GM18526 (cell line): ENCODE results near the gene NFATC1.

Experiments used
- POLR2A ChIP-seq: IDR thresholded peaks from 3 replicates; pipeline ENCODE4 v1.6.1; 2011; ENCODE audit not compliant: insufficient read length; ENCODE audit errors: extremely low read depth

Gene NFATC1

GRCh38 chr18:79511671-79512301 lies 116.1 kb downstream of the NFATC1 start:
- TF ChIP-seq POLR2A, result no peak

- no peak for TF ChIP-seq POLR2A
Measured at GRCh38 chr18:79512461-79513380, 117.0 kb downstream of the NFATC1 start.

DNA sequence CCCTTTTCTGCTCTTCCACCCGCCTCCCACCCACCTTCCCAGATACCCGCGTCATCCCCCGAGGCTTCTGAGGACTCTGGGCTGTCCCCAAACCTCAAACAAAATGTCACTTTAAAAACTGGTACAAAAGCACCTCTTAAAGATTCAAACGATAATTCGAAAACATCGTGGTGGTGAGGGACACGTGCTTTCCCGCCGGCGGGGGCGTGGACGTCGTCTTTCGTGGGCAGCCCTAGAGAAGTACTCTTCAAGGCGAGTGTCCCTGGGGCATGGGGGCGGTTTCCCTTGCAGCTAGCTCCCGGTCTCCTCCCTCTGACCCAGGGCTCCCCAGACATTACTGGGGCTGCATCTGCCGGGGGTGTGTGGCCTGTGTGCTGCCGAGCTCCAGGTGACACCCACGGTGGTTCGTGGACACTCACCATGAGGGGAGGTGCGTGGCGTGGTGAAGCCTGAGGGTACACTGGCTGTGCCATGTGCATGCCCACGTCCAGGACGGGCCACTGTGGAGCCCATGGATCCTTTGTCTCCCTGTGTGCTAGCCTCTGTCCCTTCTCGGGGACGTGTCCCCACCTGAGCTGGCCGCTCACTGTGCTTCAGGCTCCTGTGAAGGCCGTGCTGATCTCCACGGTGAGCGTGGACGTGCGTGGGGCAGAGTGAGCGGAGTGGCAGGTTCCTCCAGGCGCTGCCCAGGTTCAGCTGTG lies 117.8 kb downstream of the NFATC1 start:
- TF ChIP-seq POLR2A, result no peak

- no peak for TF ChIP-seq POLR2A
Measured at GRCh38 chr18:79515331-79515730, 119.6 kb downstream of the NFATC1 start.

- no peak for TF ChIP-seq POLR2A
Measured at GRCh38 chr18:79515944-79516351, 120.2 kb downstream of the NFATC1 start.

- TF ChIP-seq POLR2A, result no peak
Measured at GRCh38 chr18:79516441-79516931, 120.8 kb downstream of the NFATC1 start.

DNA sequence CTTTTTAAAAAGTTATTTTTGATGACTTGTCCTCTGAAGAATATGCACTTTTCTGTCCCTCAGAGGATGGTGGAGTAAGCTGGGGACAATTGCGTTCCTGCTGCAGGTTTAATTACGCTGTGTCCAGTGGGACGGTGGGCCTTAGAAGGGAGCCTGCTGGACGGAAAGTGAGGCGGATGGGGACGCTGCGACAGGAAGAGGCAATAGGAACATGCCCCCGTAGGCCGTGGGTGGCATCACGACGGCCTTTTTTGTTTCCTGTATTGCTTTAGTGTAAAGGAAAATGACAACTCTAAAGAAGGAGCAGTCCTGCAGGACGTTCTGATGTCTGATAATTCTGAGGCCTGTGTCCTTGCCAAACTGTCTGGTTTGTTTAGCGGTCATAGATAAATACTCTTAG lies 121.6 kb downstream of the NFATC1 start:
- no peak for TF ChIP-seq POLR2A

DNA sequence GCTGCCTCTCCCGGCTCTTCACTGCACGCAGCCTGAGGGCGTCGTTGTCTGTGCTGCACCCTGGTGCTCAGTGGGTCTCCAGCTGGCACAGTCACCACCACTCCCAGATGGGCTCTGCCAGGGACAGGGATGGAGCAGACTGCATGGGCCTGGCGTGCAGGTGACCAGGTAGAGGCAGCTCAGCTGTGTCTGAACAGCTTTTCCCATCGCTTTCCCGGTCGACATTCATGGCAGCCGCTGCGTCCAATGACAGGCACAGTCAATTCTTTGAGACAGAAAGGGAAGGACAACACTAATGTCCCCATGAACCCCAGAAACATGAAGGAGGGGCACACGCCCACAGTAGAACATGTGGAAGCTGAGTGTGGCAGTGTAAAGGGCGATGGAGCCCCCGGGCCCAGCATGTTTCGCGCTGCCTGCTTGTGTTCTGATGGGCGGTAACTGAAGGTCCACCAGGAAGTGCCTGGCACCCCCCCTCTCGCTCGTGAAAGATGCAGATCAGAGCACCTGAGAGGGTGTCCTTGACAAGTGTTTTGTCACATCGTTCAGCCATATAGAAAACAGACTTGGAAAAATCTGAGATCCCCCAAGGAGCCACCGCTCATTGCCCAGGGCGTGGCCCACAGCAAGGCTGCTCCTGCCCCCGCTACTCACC lies 122.4 kb downstream of the NFATC1 start:
- no peak for TF ChIP-seq POLR2A

DNA sequence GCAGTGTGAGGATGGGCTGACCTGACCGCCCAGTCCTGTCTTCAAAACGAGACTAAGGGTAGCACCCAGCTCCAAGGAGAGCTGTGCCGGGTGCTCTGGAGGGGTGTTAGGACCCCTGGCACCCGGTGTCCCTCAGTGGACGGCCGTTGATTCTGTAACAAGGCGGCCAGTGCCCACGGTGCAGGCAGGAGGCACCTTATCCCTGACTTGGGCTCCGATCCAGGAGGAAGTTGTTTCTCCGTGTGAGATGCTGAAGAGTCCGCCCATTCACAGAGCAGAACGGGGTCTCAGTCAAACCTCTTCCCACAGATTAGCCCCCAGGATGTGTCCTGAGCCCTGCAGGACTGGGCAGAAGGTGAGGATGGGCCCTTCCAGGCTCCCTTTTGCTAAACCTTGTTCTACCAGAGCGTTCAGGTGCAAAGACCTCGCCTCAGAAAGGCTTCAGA lies 123.0 kb downstream of the NFATC1 start:
- no peak for TF ChIP-seq POLR2A

DNA sequence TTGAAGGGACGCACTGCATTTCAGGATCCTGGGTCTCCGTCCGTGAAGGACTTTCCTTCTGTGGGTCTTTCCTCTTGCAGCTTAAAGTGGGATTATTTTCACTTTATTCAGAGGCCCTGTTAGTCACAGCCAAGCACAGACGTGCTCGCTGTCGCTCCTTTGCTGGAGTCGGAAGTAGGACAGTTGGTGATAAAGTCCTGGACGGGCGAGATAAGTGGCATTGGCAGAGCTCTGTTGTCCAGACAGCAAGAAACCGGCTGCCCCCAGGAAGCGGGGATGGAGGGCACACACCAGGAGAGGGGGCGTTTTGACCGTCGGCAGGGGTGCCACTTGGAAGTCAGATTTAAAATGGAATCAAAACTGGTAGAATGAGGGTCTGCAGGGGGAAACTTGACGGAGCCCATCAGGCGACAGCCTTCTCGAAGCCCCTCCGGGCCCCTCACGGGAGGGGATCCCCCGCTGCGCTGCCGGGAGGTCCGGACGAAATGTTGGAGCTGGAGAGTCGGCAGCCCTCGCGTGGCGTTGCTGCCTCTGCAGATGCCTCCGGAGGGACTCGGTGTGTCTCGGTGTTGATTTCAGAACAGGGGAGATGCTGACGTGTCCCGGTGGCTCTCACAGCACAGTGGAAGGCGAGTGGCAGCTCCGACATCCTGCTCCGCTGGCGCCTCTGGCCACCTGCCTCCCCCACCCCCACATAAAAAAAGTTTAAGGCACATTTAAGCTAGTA lies 124.2 kb downstream of the NFATC1 start:
- TF ChIP-seq POLR2A, result no peak

DNA sequence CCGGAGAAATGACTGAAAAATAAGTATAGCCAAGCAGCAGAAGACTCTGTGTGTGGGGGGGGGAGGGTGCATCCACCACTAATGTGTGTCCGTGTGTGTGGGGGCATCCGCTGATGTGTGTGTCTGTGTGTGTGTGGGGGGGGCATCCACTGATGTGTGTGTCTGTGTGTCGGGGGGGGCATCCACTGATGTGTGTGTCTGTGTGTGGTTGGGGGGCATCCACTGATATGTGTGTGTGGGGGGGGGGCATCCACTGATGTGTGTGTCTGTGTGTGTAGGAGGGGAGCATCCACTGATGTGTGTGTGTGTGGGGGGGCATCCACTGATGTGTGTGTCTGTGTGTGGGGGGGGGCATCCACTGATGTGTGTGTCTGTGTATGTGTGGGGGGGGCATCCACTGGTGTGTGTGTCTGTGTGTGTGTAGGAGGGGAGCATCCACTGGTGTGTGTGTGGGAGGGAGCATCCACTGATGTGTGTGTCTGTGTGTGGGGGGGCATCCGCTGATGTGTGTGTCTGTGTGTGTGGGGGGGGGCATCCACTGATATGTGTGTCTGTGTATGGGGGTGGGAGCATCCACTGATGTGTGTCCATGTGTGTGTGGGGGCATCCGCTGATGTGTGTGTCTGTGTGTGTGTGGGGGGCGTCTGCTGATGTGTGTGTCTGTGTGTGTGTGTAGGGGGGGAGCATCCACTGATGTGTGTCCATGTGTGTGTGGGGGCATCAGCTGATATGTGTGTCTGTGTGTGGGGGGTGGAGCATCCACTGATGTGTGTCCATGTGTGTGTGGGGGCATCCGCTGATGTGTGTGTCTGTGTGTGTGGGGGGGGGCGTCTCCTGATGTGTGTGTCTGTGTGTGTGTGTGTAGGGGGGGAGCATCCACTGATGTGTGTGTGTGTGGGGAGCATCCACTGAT lies 125.0 kb downstream of the NFATC1 start:
- TF ChIP-seq POLR2A, result no peak

- no peak for TF ChIP-seq POLR2A
Measured at GRCh38 chr18:79521416-79522205, 125.9 kb downstream of the NFATC1 start.

GRCh38 chr18:79522451-79523205 lies 126.9 kb downstream of the NFATC1 start:
- TF ChIP-seq POLR2A, result no peak
